MM.1S (cell line): Measurements from ENCODE around the gene BCL11A.

Experiments
- CTCF ChIP-seq: fragments of 300-600 bp; sonication (generic); IDR thresholded peaks from 2 replicates; pipeline ENCODE4 v1.5.1; 2016; ENCODE audit warnings: antibody characterized with exemption, low read length, mixed read lengths
- EZH2 ChIP-seq: fragments of 300-600 bp; sonication (generic); optimal IDR thresholded peaks from 2 replicates; pipeline ENCODE3; 2017; ENCODE audit warnings: low read depth, mild to moderate bottlenecking, antibody characterized with exemption, low read length, mixed read lengths
- EZH2phosphoT487 ChIP-seq: fragments of 300-600 bp; sonication (generic); IDR thresholded peaks from 2 replicates; pipeline ENCODE4 v1.6.1; 2018; ENCODE audit warnings: antibody characterized with exemption, low read length

- TF ChIP-seq EZH2 (no peak), CTCF (no peak), EZH2phosphoT487 (no peak)
Observed at GRCh38 chr2:60453301-60453700, 100.2 kb downstream of the BCL11A start.
